K562 (cell line): ENCODE measurements around the gene AIFM3. TPM values are rescaled to one million over a fixed set of nuclear protein-coding genes. Genes with fewer than 3 reads are reported as not detected.

ENCODE experiments used
- ATAC-seq: fragments of 200-7000 bp; cut with Tn5 transposase; 3 replicates; pipeline ENCODE4 v1.9.1; 2020; ENCODE audit warnings: moderate library complexity
- BruUV-seq: library from RNA; stranded (reverse); fragments of 400-500 nt; replicated peaks from 2 replicates; lab custom pipeline; 2021; lab: Mats Ljungman, UMichigan
- CTCF ChIA-PET: fragments of 300-600 bp; formaldehyde crosslinking; extraction: SDS; loops from one replicate; lab custom pipeline; 2021; ENCODE audit warnings: low intra/inter-chr PET ratio; lab: Yijun Ruan, JAX
- POLR2A ChIA-PET: fragments of 300-600, 350-650 bp; sonication (Branson Sonifier 250); formaldehyde crosslinking; extraction: SDS; loops from one replicate; lab custom pipeline; 2021; ENCODE audit warnings: antibody characterized with exemption, inconsistent platforms; lab: Yijun Ruan, JAX
- DNase-seq, 4 experiments: peaks; one replicate each; pipeline versions ENCODE4 v3.0.0 to v3.0.0-alpha.2; 2011 to 2018; ENCODE audit warnings: low spot score in 3 of 4, mixed read lengths in 3 of 4; ENCODE audit errors: extremely low read depth in 1 of 4
- FAIRE-seq: peaks from 2 replicates; lab custom pipeline; 2011; peaks lifted over from hg19 to GRCh38; lab: Jason Lieb, UNC
- H2AFZ ChIP-seq: 2 replicates; pipeline ENCODE4 v1.6.0; 2011; ENCODE audit warnings: low read depth, low read length, control low read depth, inconsistent platforms
- H3K27ac ChIP-seq: fragments of 200-600 bp; 3 replicates; pipeline ENCODE4 v1.8.0; 2011; ENCODE audit warnings: low read depth, mild to moderate bottlenecking, control low read depth, inconsistent platforms, low read length, moderate library complexity, mixed read lengths; ENCODE audit errors: extremely low read depth
- H3K27me3 ChIP-seq, 2 experiments: fragments of 300-600 bp in 1 of 2; 2 replicates in 1 of 2; 3 replicates in 1 of 2; pipeline versions ENCODE4 v1.6.0 to v1.8.0; 2011; ENCODE audit warnings: inconsistent platforms in 2 of 2, low read length in 2 of 2, mild to moderate bottlenecking in 1 of 2, mixed read lengths in 1 of 2, moderate library complexity in 1 of 2; ENCODE audit not compliant: control insufficient read depth in 2 of 2, insufficient read depth in 2 of 2
- H3K36me3 ChIP-seq: fragments of 300-600 bp; 3 replicates; pipeline ENCODE4 v1.8.0; 2011; ENCODE audit warnings: mild to moderate bottlenecking, low read length, inconsistent platforms; ENCODE audit not compliant: control insufficient read depth, insufficient read depth
- H3K4me1 ChIP-seq, 2 experiments: fragments of 200-600 bp in 1 of 2; replicated peaks in 1 of 2; 2 replicates in 1 of 2; 3 replicates in 1 of 2; pipeline versions ENCODE4 v1.5.1 to v1.8.0; 2011; ENCODE audit warnings: inconsistent platforms in 2 of 2, low read length in 2 of 2, mild to moderate bottlenecking in 1 of 2, mixed read lengths in 1 of 2, moderate library complexity in 1 of 2; ENCODE audit not compliant: control insufficient read depth in 2 of 2, insufficient read depth in 2 of 2
- H3K4me2 ChIP-seq: 2 replicates; pipeline ENCODE4 v1.6.1; 2011; ENCODE audit warnings: low read length, control low read depth, inconsistent platforms, mixed read lengths; ENCODE audit not compliant: insufficient read depth
- H3K4me3 ChIP-seq: fragments of 200-600 bp; sonication (generic), shearing (Covaris generic); 2 replicates; pipeline ENCODE4 v1.5.1; 2016; ENCODE audit warnings: control low read depth, inconsistent platforms
- H3K79me2 ChIP-seq: fragments of 200-600 bp; 3 replicates; pipeline ENCODE4 v1.8.0; 2011; ENCODE audit warnings: low read length, inconsistent platforms; ENCODE audit not compliant: control insufficient read depth, insufficient read depth
- H3K9ac ChIP-seq, 2 experiments: 2 replicates each; pipeline versions ENCODE4 v1.6.0 to v1.6.1; 2011; ENCODE audit warnings: low read depth in 2 of 2, low read length in 2 of 2, control low read depth in 1 of 2, inconsistent platforms in 1 of 2, mild to moderate bottlenecking in 1 of 2, mixed read lengths in 1 of 2; ENCODE audit not compliant: insufficient read depth in 1 of 2
- H3K9me1 ChIP-seq: one replicate; pipeline ENCODE4 v1.6.0; 2011; ENCODE audit warnings: inconsistent platforms, mild to moderate bottlenecking, low read length, moderate library complexity; ENCODE audit not compliant: control insufficient read depth, insufficient read depth
- H3K9me3 ChIP-seq: replicated peaks from 2 replicates; pipeline ENCODE4 v1.5.1; 2011; ENCODE audit warnings: low read depth, low read length, inconsistent platforms; ENCODE audit not compliant: control insufficient read depth, insufficient read depth
- H4K20me1 ChIP-seq: replicated peaks from 2 replicates; pipeline ENCODE4 v1.6.1; 2011; ENCODE audit warnings: low read length, inconsistent platforms, mixed read lengths; ENCODE audit not compliant: control insufficient read depth, insufficient read depth
- MCM3 ChIP-seq: fragments of 450-650 bp; IDR thresholded peaks from 2 replicates; pipeline ENCODE4 v1.6.1; 2016
- NR2C2 ChIP-seq, 2 experiments: fragments of 200-800 bp in 1 of 2; sonication (Bioruptor generic) in 1 of 2; sonication (generic) in 1 of 2; formaldehyde crosslinking in 1 of 2; IDR thresholded peaks; 2 replicates each; pipeline versions ENCODE4 v1.6.1 to v1.8.0; 2016 to 2022; ENCODE audit warnings: mild to moderate bottlenecking in 1 of 2, missing compliant biosample characterization in 1 of 2, missing genetic modification characterization in 1 of 2, missing genetic modification reagents in 1 of 2
- TRIM28 ChIP-seq: fragments of 450-650 bp; IDR thresholded peaks from 2 replicates; pipeline ENCODE4 v1.6.1; 2017
- XRCC3 ChIP-seq: fragments of 450-650 bp; IDR thresholded peaks from 2 replicates; pipeline ENCODE4 v1.6.1; 2017; ENCODE audit warnings: mild to moderate bottlenecking, moderate library complexity
- ZBTB7A ChIP-seq: IDR thresholded peaks from 2 replicates; pipeline ENCODE4 v1.6.1; 2011; ENCODE audit warnings: low read depth, mild to moderate bottlenecking, low read length, moderate library complexity, borderline replicate concordance; ENCODE audit not compliant: control insufficient read depth
- WGBS: fragments of 100-300 bp; shearing (Covaris generic); methylation state at CpG from one replicate; pipeline ENCODE4 v1.1.6; 2016; ENCODE audit warnings: low coverage, mixed read lengths; ENCODE audit not compliant: insufficient coverage; ENCODE audit errors: missing lambda C conversion rate; 5-methylcytosine and 5-hydroxymethylcytosine counted together
- in situ Hi-C: fragments of 300-500 bp; cut with MboI; formaldehyde crosslinking; loops from 4 replicates; pipeline ENCODE4 v1.15.0; 2018; ENCODE audit warnings: inconsistent platforms, mixed read lengths
- intact Hi-C: fragments of 100-400 bp; cut with micrococcal nuclease; formaldehyde crosslinking; loops from 2 replicates; pipeline ENCODE4 v1.14.2; 2022
- polyA plus RNA-seq, 8 experiments: library from polyadenylated mRNA; depleted of rRNA in 4 of 8; stranded (reverse) in 5 of 8; unstranded in 3 of 8; fragments of >200 nt; fragmentation: Nextera tagmentation in 2 of 8; fragmentation: Illumina TruSeq in 1 of 8; extraction: Ambion mirVana in 2 of 8; extraction: Trizol in 1 of 8; gene quantifications; 2 replicates each; pipeline versions ENCODE4 v1.2.1 to v1.2.3, GENCODE V29; 2011 to 2014; ENCODE audit warnings: inconsistent platforms in 1 of 8, missing spikeins in 1 of 8
- total RNA-seq, 7 experiments: library from RNA; depleted of rRNA in 6 of 7; stranded (reverse); fragments of >200 nt in 6 of 7; fragmentation: Illumina TruSeq in 2 of 7; extraction: Trizol in 2 of 7; gene quantifications; 2 replicates each; pipeline versions ENCODE4 v1.2.1 to v1.2.3, GENCODE V29; 2011 to 2021; ENCODE audit warnings: low replicate concordance in 1 of 7

The AIFM3 gene
- total and polyA plus RNA-seq, 9 of the 15 experiments (the other 6 are each of a cell fraction or from before 2014, with no cell fraction given), result 0.03 to 0.20 (median 0.07) TPM; not detected in 1

GRCh38 chr22:20973634-20974286 lies 6.7 kb downstream of the AIFM3 start:
- H3K9ac ChIP-seq, result peak overlapping the region in 1 of 2 experiments; percentile 56; a peak in 2 of 4 replicates
- WGBS, result 12% methylated on average over 21 of the region's 21 CpGs
- intact Hi-C loops, result no loop called here
- no TSS peak for BruUV-seq
- H3K9me3 ChIP-seq, result peaks cover 7% of the 10 kb centered on the region
- H3K79me2 ChIP-seq, result no peaks in the 10 kb centered on the region
- no peak overlapping the region for H3K4me3 ChIP-seq
- H3K4me1 ChIP-seq, result peaks cover 0 to 34% of the 10 kb centered on the region in 2 experiments; a peak in 3 of 5 replicates
- H3K36me3 ChIP-seq, result no peaks in the 10 kb centered on the region
- H4K20me1 ChIP-seq, result peaks cover 10% of the 10 kb centered on the region
- no peaks in the 10 kb centered on the region for H3K9me1 ChIP-seq
- TF ChIP-seq ZBTB7A (0 out of 2 replicates have a peak, but pooled peaks have one; percentile 4), NR2C2 (CRISPR knock-in tag; IDR thresholded peaks at IDR 0.05) (no peak), NR2C2 (tag; IDR thresholded peaks at IDR 0.05) (no peak), XRCC3 (no peak), TRIM28 (no peak), MCM3 (peak; percentile 79; the same call in 1 of the 2 replicates)
- TF ChIP-seq, all 486 proteins: peak for 2
- Histone ChIP-seq H3K4me2 (no peak overlapping the region), H3K27ac (no peak overlapping the region), H2AFZ (no peak overlapping the region), H3K27me3 (peaks cover 37 to 63% of the 10 kb centered on the region in 2 experiments; a peak in 4 of 5 replicates)
- ChIA-PET CTCF (no interaction called here), POLR2A (interaction anchor here (0.5 to 64.4 kb wide), 17 partner anchors 7 to 958 kb away, joined by 3 to 1556 read pairs (median 4); partner anchors contain the start of genes CRKL, LZTR1 and THAP7)
- peak; percentile 16 for ATAC-seq
- DNase-seq, result peak in 1 of 4 experiments; percentile 59
- no peak for FAIRE-seq
- in situ Hi-C loops, result loop anchor here (25.0 kb wide), 1 partner anchor 164 kb away; no protein-coding TSS in a partner anchor
